Psoas muscle (tissue), 8 donors: ENCODE results near the gene CDCA8. TPM values are rescaled to one million over a fixed set of nuclear protein-coding genes. Genes with fewer than 3 reads are reported as not detected.

Experiments used
- ATAC-seq, 4 donors: fragments of 200-7000 bp; cut with Tn5 transposase; one replicate each; pipeline ENCODE4 v1.9.1; 2020; ENCODE audit warnings: moderate library complexity in 3 of 4, mild to moderate bottlenecking in 2 of 4
- DNase-seq, 2 donors: peaks; one replicate each; pipeline ENCODE4 v3.0.0-alpha.2; 2020
- H3K27ac ChIP-seq: fragments of 200-600 bp; one replicate; pipeline ENCODE4 v1.8.0; 2022
- H3K27me3 ChIP-seq, 3 donors: fragments of 200-600 bp in 1 of 3; one replicate each; pipeline versions ENCODE4 v1.6.1 to v1.8.0; 2013 to 2022; ENCODE audit warnings: low read length in 2 of 3, mild to moderate bottlenecking in 2 of 3, moderate library complexity in 1 of 3; ENCODE audit not compliant: insufficient read depth in 3 of 3
- H3K36me3 ChIP-seq, 2 donors: fragments of 200-600 bp in 1 of 2; one replicate each; pipeline versions ENCODE4 v1.6.1 to v1.8.0; 2013 to 2022; ENCODE audit warnings: low read depth in 1 of 2, mild to moderate bottlenecking in 1 of 2, moderate library complexity in 1 of 2; ENCODE audit not compliant: insufficient read depth in 1 of 2
- H3K4me1 ChIP-seq: fragments of 200-600 bp; one replicate; pipeline ENCODE4 v1.8.0; 2022
- H3K4me3 ChIP-seq: fragments of 200-600 bp; one replicate; pipeline ENCODE4 v1.8.0; 2022; ENCODE audit warnings: mild to moderate bottlenecking
- H3K9me3 ChIP-seq: fragments of 200-600 bp; one replicate; pipeline ENCODE4 v1.8.0; 2022
- CTCF ChIP-seq: fragments of 200-600 bp; IDR thresholded peaks from one replicate; pipeline ENCODE4 v1.8.0; 2022; ENCODE audit warnings: antibody characterized with exemption
- WGBS, 3 donors: extraction: QIAGEN DNeasy Blood & Tissue Kit; methylation state at CpG; one replicate each; pipeline versions ENCODE4 v1.1.6 to v1.1.7; 2013; 5-methylcytosine and 5-hydroxymethylcytosine counted together
- intact Hi-C, 2 donors: fragments of 100-400 bp; cut with DNase I; formaldehyde crosslinking; loops; one replicate each; pipeline versions ENCODE4 v1.11.0 to v1.14.2; 2022
- polyA plus RNA-seq, 3 donors: library from polyadenylated mRNA; stranded (reverse); fragments of 200-250 nt; gene quantifications; one replicate each; pipeline ENCODE4 v1.2.3, GENCODE V29; 2013
- total RNA-seq, 4 donors: library from RNA; stranded (reverse); fragmentation: NEBNext Ultra II Directional in 2 of 4; extraction: Animal tissue kit (Norgen Biotek cat#: 25700) in 2 of 4; gene quantifications; one replicate each; pipeline versions ENCODE4 v1.2.1 to v1.2.4, GENCODE V29; 2021 to 2023
- donor health status: healthy with polysubstance abuse.
- donor health status: DM: no; HTN: no; CAD: no; lungs with moderate emphysema.
- donor health status: Bipolar disorder and iron deficiency.
- donor health status: healthy.
- donor health status: DM: yes; HTN: yes; CAD: no.
- donor health status: DM: no; HTN: no; CAD: no.
- donor health status: DM: no; HTN: no; CAD: no.
- donor health status: DM: yes; HTN: yes; CAD: no.

Gene CDCA8
- total and polyA plus RNA-seq, 7 donors = 0.10 to 0.78 (median 0.23) TPM

- 52 to 58% (median 54%) methylated on average over 9 of the region's 9 CpGs for WGBS, 3 donors
- H3K27me3 ChIP-seq = peaks cover 0 to 31% (median 2%) of the 10 kb centered on the region in 3 donors
- intact Hi-C loops = no loop called here
These were observed 30.9 kb upstream of the CDCA8 start for GRCh38 chr1:37661401-37661800.

GRCh38 chr1:37662031-37662755 lies 30.1 kb upstream of the CDCA8 start:
- no peak overlapping the region for H3K4me3 ChIP-seq
- 69 to 71% (median 69%) methylated on average over 11 of the region's 11 CpGs for WGBS, 3 donors
- no peak overlapping the region for H3K27ac ChIP-seq
- no peak for TF ChIP-seq CTCF
- intact Hi-C loops = no loop called here
- no peak for DNase-seq
- H3K4me1 ChIP-seq = no peaks in the 10 kb centered on the region
- no peaks in the 10 kb centered on the region for H3K36me3 ChIP-seq
- no peak for ATAC-seq
- no peaks in the 10 kb centered on the region for H3K9me3 ChIP-seq
- H3K27me3 ChIP-seq = peaks cover 0 to 25% (median 2%) of the 10 kb centered on the region in 3 donors

More at GRCh38 chr1:37661401-37661800, 30.9 kb upstream of the CDCA8 start:
- ATAC-seq (no peak), DNase-seq (no peak)
- Histone ChIP-seq H3K36me3 (no peaks in the 10 kb centered on the region), H3K4me1 (no peaks in the 10 kb centered on the region), H3K27ac (no peak overlapping the region), H3K4me3 (no peak overlapping the region), H3K9me3 (no peaks in the 10 kb centered on the region)
- no peak for TF ChIP-seq CTCF

GRCh38 chr1:37663426-37664000 lies 28.8 kb upstream of the CDCA8 start:
- Histone ChIP-seq H3K27me3 (peaks cover 0 to 18% (median 2%) of the 10 kb centered on the region in 3 donors), H3K27ac (no peak overlapping the region), H3K36me3 (no peaks in the 10 kb centered on the region), H3K9me3 (no peaks in the 10 kb centered on the region), H3K4me1 (no peaks in the 10 kb centered on the region), H3K4me3 (no peak overlapping the region)
- 45 to 50% (median 45%) methylated on average over 14 of the region's 14 CpGs for WGBS, 3 donors
- ATAC-seq = no peak
- no peak for TF ChIP-seq CTCF
- intact Hi-C loops = no loop called here
- DNase-seq = no peak

GRCh38 chr1:37666241-37666867 lies 26.0 kb upstream of the CDCA8 start:
- Histone ChIP-seq H3K4me3 (no peak overlapping the region), H3K9me3 (no peaks in the 10 kb centered on the region), H3K27me3 (peaks cover 0 to 22% (median 4%) of the 10 kb centered on the region in 3 donors), H3K36me3 (no peaks in the 10 kb centered on the region), H3K27ac (no peak overlapping the region), H3K4me1 (no peaks in the 10 kb centered on the region)
- ATAC-seq = no peak
- no peak for DNase-seq
- 52 to 69% (median 56%) methylated on average over 11 of the region's 11 CpGs for WGBS, 3 donors
- no peak for TF ChIP-seq CTCF
- intact Hi-C loops = loop anchor here in 1 of 2 donors (5.0 kb wide), 1 partner anchor 59 kb away; no protein-coding TSS in a partner anchor
